Suppressor macrophage (primary cell): ENCODE results near the gene ZFHX3.
"Not testable (repeated sequence)": the region's sequence is repeated elsewhere in the genome, so short reads cannot be mapped to it uniquely, and the experiment has no call there.

Source experiments
- DNase-seq, 4 experiments: peaks; one replicate each; pipeline ENCODE4 v3.0.0-alpha.2; 2020 to 2022

The ZFHX3 gene

GRCh38 chr16:73021866-73022495, 25.9 kb downstream of the ZFHX3 start:
- no peak for DNase-seq

DNA sequence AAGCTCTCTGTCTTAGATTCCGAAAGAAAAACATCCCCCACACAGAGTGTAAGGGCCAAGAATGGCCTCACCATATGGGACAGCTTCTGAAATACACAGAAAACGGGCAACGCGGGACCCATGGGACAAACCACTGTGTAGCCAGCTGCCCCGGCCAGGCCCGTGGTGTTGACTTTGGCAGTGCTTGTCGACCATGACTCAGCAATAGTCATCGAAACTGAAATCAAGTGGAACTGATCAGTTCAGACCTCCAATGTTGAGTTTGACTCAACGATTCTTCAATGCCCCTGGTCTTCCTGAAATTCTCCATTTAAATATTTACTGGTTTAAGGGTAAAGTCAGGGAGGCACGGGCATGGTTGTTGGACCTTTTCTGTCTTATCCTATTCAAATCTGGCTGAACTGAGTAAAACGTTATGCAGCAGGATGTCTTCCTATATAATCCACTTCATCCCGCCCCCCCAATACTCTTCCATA, 27.5 kb downstream of the ZFHX3 start:
- DNase-seq = no peak

DNA sequence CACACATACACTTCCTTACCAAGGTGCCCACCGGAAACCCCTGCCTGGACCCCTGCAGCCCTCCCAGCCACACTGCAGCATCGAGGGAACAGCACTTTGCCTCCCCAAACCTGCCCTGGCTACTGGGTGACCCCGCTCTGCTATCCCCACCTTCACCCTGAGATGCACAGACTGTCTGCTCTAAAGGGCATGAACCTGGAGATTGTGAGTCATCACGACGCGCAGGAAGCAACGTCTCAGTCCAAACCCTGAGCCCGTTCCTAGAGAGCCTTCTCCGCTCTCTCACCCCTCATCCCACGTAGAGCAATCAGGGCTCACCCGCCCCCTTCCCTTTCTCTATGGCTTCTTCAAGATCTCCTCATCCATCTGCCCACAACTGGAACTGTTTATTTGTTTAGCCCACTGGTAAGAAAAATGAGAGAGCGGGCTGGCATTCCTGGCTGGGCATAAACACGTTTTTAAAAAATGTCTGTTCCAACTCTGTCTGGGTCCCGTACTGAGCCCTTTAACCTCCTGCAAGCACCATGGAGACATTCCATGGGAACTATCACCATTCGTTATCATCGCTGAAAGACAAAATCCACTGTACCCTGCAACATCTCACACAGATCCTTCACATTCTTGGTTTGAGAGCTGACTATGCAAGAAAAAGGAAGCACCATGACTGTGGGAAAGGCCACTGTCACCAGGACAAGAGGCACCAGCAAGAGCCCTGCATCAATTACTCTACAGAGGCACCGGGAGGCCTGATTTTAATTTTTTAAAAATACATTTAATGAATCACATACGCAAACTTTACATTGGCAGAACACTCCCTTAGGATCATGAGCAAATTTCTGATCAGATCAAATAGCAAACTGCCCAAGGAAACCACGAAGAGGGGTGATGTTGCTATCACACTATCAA, 28.2 kb downstream of the ZFHX3 start:
- DNase-seq = peak in 3 of 4 experiments; percentile 26 to 36 (median 36)

DNA sequence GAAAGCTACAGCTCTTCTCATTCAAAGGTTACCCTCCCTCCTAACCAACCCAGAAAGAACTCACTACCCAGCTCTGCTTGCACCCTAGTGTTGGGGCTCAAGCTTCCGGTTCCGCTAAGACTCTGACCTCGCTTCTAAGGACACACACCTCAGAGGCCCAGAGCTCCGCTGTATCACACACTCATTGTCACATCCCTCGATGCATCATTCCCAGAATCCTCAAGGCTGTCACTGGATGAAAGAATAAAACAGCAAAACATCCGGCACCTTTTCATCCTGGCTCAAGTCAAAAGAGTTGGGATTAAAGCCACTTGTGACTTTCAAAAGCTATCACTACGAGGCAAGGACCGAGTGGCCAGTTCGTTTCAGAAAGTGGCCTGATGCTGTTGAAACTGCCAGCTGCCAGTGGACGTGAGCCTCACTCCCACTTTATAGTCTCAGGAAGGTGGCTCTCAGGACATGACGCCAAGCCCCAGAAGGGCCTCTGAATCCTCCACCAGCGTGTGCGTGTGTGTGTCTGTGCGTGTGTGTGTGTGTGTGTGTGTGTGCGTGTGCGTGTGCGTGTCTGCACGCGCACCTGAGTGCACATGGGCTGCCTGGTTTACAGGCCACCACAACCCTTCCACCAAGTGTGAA, 29.0 kb downstream of the ZFHX3 start:
- DNase-seq = no peak

DNA sequence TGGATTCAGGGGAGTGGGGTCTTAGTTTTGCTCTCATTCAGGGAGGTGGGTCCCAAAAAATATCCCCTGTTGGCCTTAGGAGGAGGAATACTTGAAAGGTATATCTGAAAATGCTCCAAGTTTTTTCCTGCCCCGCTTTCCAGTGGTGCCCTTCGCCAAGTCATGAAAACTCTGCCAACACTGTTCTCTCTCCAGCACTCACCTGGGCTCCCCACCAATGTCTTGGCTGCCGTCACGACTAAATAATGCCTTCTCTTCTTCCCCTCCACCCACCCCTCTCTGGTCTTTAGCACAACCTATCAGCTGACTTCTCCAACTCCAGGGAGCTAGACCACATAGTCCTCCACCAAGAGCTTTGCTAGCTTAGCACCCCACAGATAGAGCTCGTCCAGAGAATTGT, 30.6 kb downstream of the ZFHX3 start:
- DNase-seq = no peak

DNA sequence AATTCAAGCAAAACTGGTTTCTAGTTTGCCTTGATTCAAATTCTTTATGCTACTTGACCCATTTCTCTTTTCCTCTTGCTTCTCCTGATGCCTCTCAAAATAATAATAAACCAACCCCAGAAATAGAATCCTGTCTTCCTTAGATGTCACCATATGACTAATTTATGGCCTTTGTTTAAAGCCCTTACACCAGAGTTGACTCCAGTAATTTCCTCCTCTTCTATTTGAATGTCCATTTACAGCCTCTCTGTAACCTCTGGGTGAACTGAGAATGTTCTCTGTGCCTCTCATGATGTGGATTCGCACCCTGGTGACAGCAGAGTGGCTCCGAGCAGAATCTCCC, 31.5 kb downstream of the ZFHX3 start:
- DNase-seq = peak in 3 of 4 experiments; percentile 15 to 73 (median 67)

DNA sequence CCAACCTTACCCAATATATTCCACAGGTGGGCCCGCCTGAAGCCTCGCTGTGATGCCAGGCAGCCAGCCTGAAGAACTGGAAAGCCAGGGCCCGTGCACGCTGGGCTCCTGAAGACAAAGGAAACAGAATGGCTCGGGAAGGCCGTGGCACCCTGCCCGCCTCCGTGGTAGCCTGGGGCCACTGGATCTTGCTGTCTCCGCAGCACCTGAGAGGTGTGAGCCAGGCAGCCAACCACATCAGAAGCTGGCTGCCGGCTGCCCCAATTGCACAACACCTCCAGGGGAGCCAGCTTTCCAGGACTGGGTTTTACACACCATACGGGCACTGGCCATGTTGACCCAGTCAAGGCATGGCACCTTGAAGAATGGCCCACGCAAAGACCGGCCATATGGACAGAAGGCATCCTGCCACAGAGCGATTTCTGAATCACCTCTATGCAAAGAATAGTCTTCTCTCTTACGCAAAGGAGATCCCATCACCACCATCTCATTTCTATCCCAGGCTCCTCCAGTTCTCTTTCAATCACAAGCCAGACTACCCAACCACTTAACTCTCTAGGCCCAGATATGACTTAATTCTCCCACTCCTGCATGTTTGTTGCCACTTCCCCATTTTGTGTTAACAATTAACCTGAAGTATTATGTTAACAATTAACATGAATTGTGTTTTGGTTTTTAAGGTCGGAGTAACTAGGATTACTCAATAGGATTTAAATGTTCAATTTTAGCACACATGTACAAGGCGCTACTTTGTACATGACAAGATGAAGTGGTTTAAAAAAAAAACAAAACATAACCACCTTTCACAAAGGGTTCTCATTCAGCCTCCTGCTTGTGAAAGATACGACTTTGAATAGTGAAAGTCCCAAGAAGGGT, 32.1 kb downstream of the ZFHX3 start:
- peak; percentile 48 to 82 (median 61) for DNase-seq

DNA sequence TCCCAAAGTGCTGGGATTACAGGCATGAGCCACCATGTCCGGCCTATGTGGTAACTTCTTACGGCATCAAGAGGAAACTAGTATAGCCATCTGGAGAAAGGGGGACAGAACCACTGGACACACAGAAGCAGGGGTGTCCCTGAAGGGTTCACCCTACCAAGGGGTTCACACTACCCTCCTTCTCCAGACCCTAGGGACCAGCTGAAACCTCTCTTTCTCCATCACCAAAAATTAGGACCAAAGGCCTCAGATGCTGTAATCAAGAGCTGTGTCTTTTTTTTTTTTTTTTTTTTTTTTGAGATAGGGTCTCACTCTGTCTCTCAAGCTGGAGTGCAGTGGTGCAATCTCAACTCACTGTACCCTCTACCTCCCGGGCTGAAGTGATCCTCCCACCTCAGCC, 33.2 kb downstream of the ZFHX3 start:
- DNase-seq = no peak

DNA sequence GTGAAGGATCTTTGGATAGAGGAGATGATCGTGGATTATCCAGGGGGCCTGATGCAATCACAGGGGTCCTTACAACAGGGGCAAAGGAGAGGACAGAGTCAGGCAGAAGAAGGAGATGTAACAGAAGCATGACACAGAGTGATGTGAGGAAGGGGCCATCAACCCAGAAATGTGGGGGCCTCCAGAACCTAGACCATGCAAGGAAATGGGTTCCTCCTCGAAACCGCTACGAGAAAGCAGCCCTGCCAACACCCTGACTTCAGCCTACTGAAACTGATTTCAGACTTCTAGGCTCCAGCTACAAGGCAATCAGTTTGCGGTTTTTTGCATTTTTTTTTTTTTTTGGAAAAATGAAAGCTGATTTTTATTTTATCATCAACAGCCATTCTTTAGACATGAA, 34.0 kb downstream of the ZFHX3 start:
- no peak for DNase-seq

- no peak for DNase-seq
Measured at GRCh38 chr16:73012341-73012740, 35.6 kb downstream of the ZFHX3 start.

DNA sequence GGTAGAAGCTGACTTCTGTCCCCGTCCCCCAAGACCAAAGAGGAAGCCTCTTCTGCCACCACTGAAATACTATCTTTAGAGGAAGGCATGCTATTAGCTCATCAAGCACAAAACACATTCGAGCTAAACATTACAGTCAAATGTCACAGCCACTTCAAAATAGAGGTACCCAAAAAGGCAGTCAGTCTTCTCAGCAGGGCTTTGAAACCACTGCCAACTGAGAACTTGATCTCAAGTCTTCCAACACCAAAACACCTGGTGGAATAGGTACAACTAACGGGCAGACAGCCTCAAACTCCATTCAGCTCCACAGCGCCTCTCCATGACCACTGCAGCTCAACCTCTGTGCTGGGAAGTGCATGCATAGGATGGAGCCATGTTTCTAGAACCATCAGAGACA, 36.0 kb downstream of the ZFHX3 start:
- peak; percentile 13 to 62 (median 43) for DNase-seq

GRCh38 chr16:73010150-73010676, 37.7 kb downstream of the ZFHX3 start:
- DNase-seq = peak; percentile 62 to 66 (median 66)

- DNase-seq = not testable (repeated sequence)
Measured at GRCh38 chr16:73009710-73010109, 38.2 kb downstream of the ZFHX3 start.

- DNase-seq = peak in 1 of 4 experiments; percentile 32
Measured at GRCh38 chr16:73006026-73006425, 41.9 kb downstream of the ZFHX3 start.

DNA sequence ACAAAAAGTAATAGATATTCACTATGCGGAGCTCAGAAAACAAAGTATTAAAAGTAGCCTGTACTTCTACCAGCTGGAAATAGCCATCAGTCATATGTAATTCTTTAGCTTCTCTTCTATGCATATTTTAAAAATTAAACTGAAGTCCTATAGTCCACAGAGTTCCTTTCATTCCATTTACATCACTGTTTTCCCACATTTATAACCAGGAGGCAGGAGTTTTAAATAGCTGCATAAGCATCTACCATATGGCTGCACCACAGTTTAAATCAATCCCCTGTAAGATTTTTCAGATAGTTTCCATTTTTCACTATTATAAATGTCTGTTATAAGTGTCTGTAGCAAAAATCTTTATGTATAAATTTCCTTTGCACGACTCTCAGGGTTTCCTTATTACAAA, 45.1 kb downstream of the ZFHX3 start:
- DNase-seq = no peak

- no peak for DNase-seq
Measured at GRCh38 chr16:73000907-73001521, 46.9 kb downstream of the ZFHX3 start.

- DNase-seq = no peak
Measured at GRCh38 chr16:73000020-73000906, 47.7 kb downstream of the ZFHX3 start.

DNA sequence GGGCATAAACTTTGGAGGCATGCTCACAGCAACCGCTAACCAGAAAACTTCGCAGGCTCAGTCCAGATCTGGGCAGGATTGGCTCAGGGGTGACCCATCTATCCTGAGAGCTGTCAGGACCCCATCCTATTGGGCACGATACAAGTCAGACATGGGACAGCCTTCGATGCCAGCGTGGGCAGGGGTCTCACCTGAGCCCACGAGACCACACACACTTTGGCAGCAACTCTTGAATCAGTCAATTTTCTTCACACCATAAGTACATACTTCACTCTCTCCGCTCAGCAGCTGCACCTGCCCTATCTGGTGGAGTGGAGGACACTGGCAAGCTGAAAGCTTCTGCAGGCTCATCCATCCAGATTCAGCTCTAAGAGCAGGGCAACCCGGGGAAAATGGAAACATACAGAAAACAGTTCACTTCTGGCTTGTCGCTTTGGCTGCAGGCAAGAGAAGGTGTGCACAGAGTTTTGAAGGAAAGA, 48.3 kb downstream of the ZFHX3 start:
- no peak for DNase-seq

GRCh38 chr16:72997141-72997542, 50.8 kb downstream of the ZFHX3 start:
- DNase-seq = peak; percentile 49 to 78 (median 73)

DNA sequence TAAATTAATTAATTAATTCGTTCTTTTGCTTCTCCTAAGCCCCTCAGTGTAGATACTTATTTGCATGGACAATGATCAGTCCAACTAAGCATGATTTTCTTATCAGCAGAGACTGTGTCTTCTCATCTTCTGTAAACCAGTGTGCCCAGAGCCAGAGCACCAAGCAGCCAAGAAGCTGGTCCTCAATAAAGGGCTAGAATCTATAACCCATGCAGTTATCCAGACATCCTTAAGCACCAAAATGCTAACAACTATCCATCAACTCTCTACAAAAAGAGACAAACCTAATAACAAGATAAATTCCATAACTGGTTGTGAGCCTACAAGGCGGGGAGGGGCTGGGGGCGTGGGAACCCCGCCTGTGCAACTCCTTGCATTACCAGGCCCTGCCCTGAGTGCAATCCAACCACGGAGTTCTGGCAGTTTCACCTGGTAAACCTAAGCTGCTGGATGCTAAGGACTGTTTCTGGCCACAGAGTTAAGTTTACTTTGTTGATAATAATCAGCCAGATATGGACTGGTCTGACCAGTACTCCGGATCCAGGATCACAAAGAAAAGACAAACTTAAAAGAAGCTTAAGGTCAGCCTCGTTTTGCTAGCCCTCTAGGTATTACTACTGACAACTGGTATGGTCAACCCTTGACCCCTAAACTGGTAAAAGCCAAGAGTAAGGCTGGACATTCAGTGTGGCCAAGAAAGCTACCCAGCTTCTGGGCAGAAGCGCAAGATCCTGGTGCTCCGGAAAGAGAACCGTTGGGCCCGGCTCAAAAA, 51.5 kb downstream of the ZFHX3 start:
- DNase-seq = no peak
